NOMO-1 (cell line): ENCODE results near the gene FGD6.
"Not testable (repeated sequence)": the region's sequence is repeated elsewhere in the genome, so short reads cannot be mapped to it uniquely, and the experiment has no call there.

Experiments used
- DNase-seq, 2 experiments: peaks; one replicate each; lab custom pipeline; 2025; ENCODE audit not compliant: unreplicated experiment in 2 of 2; lab: John Stamatoyannopoulos, UW

The FGD6 gene

GRCh38 chr12:95206916-95207315, 10.4 kb downstream of the FGD6 start:
- no peak for DNase-seq

GRCh38 chr12:95205685-95206084, 11.6 kb downstream of the FGD6 start:
- DNase-seq, result no peak

- DNase-seq, result no peak
Observed at GRCh38 chr12:95205016-95205624, 12.1 kb downstream of the FGD6 start.

- peak in 1 of 2 experiments; percentile 22 for DNase-seq
Observed at GRCh38 chr12:95204141-95204866, 13.0 kb downstream of the FGD6 start.

- no peak for DNase-seq
Observed at GRCh38 chr12:95203487-95204030, 13.7 kb downstream of the FGD6 start.

- no peak for DNase-seq
Observed at GRCh38 chr12:95202691-95203486, 14.4 kb downstream of the FGD6 start.

- DNase-seq, result no peak
Observed at GRCh38 chr12:95201056-95201670, 16.1 kb downstream of the FGD6 start.

- DNase-seq, result no peak
Observed at GRCh38 chr12:95200128-95200894, 17.0 kb downstream of the FGD6 start.

GRCh38 chr12:95198914-95199313, 18.4 kb downstream of the FGD6 start:
- DNase-seq, result peak in 1 of 2 experiments; percentile 18

- DNase-seq, result no peak
Observed at GRCh38 chr12:95197636-95198035, 19.6 kb downstream of the FGD6 start.

- DNase-seq, result not testable (repeated sequence)
Observed at GRCh38 chr12:95196875-95197569, 20.2 kb downstream of the FGD6 start.

GRCh38 chr12:95195122-95195521, 22.1 kb downstream of the FGD6 start:
- no peak for DNase-seq

GRCh38 chr12:95193139-95193538, 24.1 kb downstream of the FGD6 start:
- no peak for DNase-seq

GRCh38 chr12:95192271-95192670, 25.0 kb downstream of the FGD6 start:
- DNase-seq, result no peak

- no peak for DNase-seq
Observed at GRCh38 chr12:95191060-95191696, 26.1 kb downstream of the FGD6 start.

GRCh38 chr12:95187865-95188415, 29.3 kb downstream of the FGD6 start:
- DNase-seq, result no peak

GRCh38 chr12:95185854-95186253, 31.4 kb downstream of the FGD6 start:
- DNase-seq, result peak in 1 of 2 experiments; percentile 33

- peak in 1 of 2 experiments; percentile 11 for DNase-seq
Observed at GRCh38 chr12:95185072-95185471, 32.2 kb downstream of the FGD6 start.

- DNase-seq, result peak in 1 of 2 experiments; percentile 40
Observed at GRCh38 chr12:95184121-95184520, 33.1 kb downstream of the FGD6 start.
